Vagina (tissue), 2 donors: ENCODE measurements around the gene MAPK8IP2. TPM values are rescaled to one million over a fixed set of nuclear protein-coding genes. Genes with fewer than 3 reads are reported as not detected.
"Not testable (repeated sequence)": the region's sequence is repeated elsewhere in the genome, so short reads cannot be mapped to it uniquely, and the experiment has no call there.

Source experiments
- DNase-seq, 2 donors: peaks; one replicate each; pipeline ENCODE4 v3.0.0-alpha.2; 2017; ENCODE audit errors: extremely low spot score in 2 of 2
- H3K27ac ChIP-seq: fragments of 200-600 bp; sonication (generic); one replicate; pipeline ENCODE4 v1.5.1; 2019
- H3K27me3 ChIP-seq: fragments of 200-600 bp; sonication (generic); one replicate; pipeline ENCODE4 v1.5.1; 2019
- H3K36me3 ChIP-seq, 2 donors: fragments of 200-600 bp; sonication (generic); one replicate each; pipeline ENCODE4 v1.5.1; 2017 to 2019
- H3K4me1 ChIP-seq: fragments of 200-600 bp; sonication (generic); one replicate; pipeline ENCODE4 v1.5.1; 2019
- H3K4me3 ChIP-seq, 2 donors: fragments of 200-600 bp; sonication (generic); 1 replicate in 1 of 2; 2 replicates in 1 of 2; pipeline ENCODE4 v1.5.1; 2016 to 2019
- H3K9me3 ChIP-seq: fragments of 200-600 bp; sonication (generic); one replicate; pipeline ENCODE4 v1.5.1; 2019
- CTCF ChIP-seq, 3 experiments: fragments of 450-650 bp in 2 of 3; fragments of 200-600 bp in 1 of 3; sonication (generic) in 1 of 3; IDR thresholded peaks; one replicate each; pipeline ENCODE4 v1.5.1; 2017 to 2019; ENCODE audit warnings: antibody characterized with exemption in 3 of 3, mild to moderate bottlenecking in 2 of 3, moderate library complexity in 2 of 3
- POLR2A ChIP-seq, 2 donors: fragments of 450-650 bp; IDR thresholded peaks; one replicate each; pipeline ENCODE4 v1.6.1; 2017; ENCODE audit warnings: antibody characterized with exemption in 2 of 2, mild to moderate bottlenecking in 2 of 2, moderate library complexity in 2 of 2
- POLR2AphosphoS5 ChIP-seq, 2 donors: sonication (generic); formaldehyde crosslinking; IDR thresholded peaks; one replicate each; pipeline ENCODE4 v1.9.0; 2017; ENCODE audit warnings: antibody characterized with exemption in 2 of 2, mild to moderate bottlenecking in 2 of 2, low read depth in 1 of 2; ENCODE audit not compliant: insufficient read depth in 1 of 2
- intact Hi-C: fragments of 100-400 bp; cut with DNase I; formaldehyde crosslinking; loops from one replicate; pipeline ENCODE4 v1.15.1; 2023
- total RNA-seq: library from RNA; depleted of rRNA; stranded (reverse); fragments of >200 nt; gene quantifications from one replicate; pipeline ENCODE4 v1.2.3, GENCODE V29; 2016

Gene MAPK8IP2
- total RNA-seq, 1 donor from 2014 or later, result 3.2 TPM

- H3K27me3 ChIP-seq, result no peaks in the 10 kb centered on the region
- TF ChIP-seq POLR2AphosphoS5 (IDR thresholded peaks at IDR 0.05; ENCODE audit: insufficient read depth in 1 of 2, low read depth in 1 of 2) (no peak), CTCF (IDR thresholded peaks at IDR 0.05) (no peak), POLR2A (IDR thresholded peaks at IDR 0.05) (no peak)
- H3K4me1 ChIP-seq, result no peaks in the 10 kb centered on the region
Observed at GRCh38 chr22:50606946-50607658, 6.5 kb downstream of the MAPK8IP2 start.

DNA sequence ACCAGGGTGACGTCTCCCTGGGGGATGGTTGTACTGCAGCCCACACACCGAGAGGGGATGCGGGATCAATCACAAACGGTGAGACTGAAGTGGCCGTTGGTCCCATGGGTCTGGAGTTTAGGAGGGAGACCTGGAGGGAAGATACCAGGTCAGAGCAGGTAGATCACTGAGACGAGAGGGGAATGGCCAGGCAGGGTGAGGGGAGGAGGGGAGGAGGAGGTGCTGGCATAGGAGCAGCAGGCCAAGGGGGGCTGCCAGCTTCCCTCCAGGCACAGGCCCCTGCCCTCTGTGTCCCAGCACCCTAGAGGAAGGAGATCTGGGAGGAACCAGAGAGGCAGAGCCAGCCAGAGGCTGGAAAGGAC, 7.0 kb downstream of the MAPK8IP2 start:
- DNase-seq, result no peak
- Histone ChIP-seq H3K4me3 (no peak overlapping the region), H3K27ac (no peak overlapping the region), H3K4me1 (no peaks in the 10 kb centered on the region), H3K27me3 (no peaks in the 10 kb centered on the region), H3K9me3 (no peaks in the 10 kb centered on the region), H3K36me3 (no peaks in the 10 kb centered on the region)
- TF ChIP-seq POLR2A (IDR thresholded peaks at IDR 0.05), result no peak
- no peak for TF ChIP-seq CTCF (IDR thresholded peaks at IDR 0.05)
- TF ChIP-seq POLR2AphosphoS5 (IDR thresholded peaks at IDR 0.05; ENCODE audit: insufficient read depth in 1 of 2, low read depth in 1 of 2), result no peak
- intact Hi-C loops, result no loop called here

More at GRCh38 chr22:50606946-50607658, 6.5 kb downstream of the MAPK8IP2 start:
- intact Hi-C loops, result no loop called here
- no peaks in the 10 kb centered on the region for H3K36me3 ChIP-seq
- no peak overlapping the region for H3K27ac ChIP-seq
- no peaks in the 10 kb centered on the region for H3K9me3 ChIP-seq
- no peak for DNase-seq
- H3K4me3 ChIP-seq, result no peak overlapping the region

DNA sequence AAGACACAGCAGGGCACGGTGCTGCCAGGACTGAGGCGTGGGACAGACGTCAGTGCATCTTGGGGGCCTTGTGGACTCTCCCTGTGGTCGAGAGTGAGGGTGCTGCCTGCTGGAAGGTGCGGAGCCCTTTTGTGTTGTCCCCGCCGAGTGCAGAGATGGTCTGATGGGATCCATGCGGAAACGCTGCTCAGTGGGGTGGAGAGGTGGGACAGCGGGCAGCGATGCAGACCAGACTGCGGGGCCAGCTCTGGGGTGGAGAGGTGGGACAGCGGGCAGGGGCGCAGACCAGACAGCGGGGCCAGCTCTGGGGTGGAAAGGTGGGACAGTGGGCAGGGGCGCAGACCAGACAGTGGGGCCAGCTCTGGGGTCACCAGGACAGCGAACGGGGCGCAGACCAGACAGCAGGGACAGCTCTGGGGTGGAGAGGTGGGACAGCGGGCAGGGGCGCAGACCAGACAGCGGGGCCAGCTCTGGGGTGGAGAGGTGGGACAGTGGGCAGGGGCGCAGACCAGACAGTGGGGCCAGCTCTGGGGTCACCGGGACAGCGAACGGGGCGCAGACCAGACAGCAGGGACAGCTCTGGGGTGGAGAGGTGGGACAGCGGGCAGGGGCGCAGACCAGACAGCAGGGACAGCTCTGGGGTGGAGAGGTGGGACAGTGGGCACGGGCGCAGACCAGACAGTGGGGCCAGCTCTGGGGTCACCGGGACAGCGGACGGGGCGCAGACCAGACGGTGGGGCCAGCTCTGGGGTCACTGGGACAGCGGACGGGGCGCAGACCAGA, 7.7 kb downstream of the MAPK8IP2 start:
- H3K9me3 ChIP-seq, intact Hi-C loops, H3K4me1 ChIP-seq, DNase-seq, H3K27ac ChIP-seq, H3K4me3 ChIP-seq, H3K36me3 ChIP-seq, H3K27me3 ChIP-seq: not testable (repeated sequence)

- intact Hi-C loops, result no loop called here
- H3K27ac ChIP-seq, result no peak overlapping the region
- H3K4me1 ChIP-seq, result no peaks in the 10 kb centered on the region
- TF ChIP-seq POLR2AphosphoS5 (IDR thresholded peaks at IDR 0.05; ENCODE audit: insufficient read depth in 1 of 2, low read depth in 1 of 2) (no peak), CTCF (IDR thresholded peaks at IDR 0.05) (no peak), POLR2A (IDR thresholded peaks at IDR 0.05) (no peak)
- H3K36me3 ChIP-seq, result no peaks in the 10 kb centered on the region
- H3K4me3 ChIP-seq, result no peak overlapping the region
- no peaks in the 10 kb centered on the region for H3K9me3 ChIP-seq
- no peak for DNase-seq
- no peaks in the 10 kb centered on the region for H3K27me3 ChIP-seq
Observed at GRCh38 chr22:50608996-50609395, 8.4 kb downstream of the MAPK8IP2 start.

DNA sequence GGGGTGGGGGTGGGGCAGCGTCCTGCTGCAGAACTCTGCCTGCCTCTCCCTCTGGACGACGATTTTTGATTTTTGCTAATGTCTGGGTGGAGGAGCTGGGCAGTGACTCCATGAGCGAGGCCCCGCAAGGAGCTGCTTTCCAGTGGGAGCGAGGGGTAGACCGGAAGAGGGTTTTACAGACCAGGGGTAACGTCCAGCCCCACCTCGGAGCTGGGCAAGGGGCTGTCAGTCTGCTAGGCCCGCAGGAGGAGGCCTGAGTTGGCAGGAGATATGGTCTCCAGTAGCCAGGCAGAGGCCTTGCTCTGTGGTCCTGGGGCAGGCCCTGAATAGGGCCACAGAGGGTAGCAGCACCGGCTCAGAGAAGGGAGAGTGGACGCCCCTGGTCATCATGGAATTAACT, 9.0 kb downstream of the MAPK8IP2 start:
- Histone ChIP-seq H3K9me3 (no peaks in the 10 kb centered on the region), H3K4me1 (no peaks in the 10 kb centered on the region), H3K36me3 (no peaks in the 10 kb centered on the region), H3K4me3 (no peak overlapping the region), H3K27ac (no peak overlapping the region), H3K27me3 (no peaks in the 10 kb centered on the region)
- no peak for DNase-seq
- no peak for TF ChIP-seq CTCF (IDR thresholded peaks at IDR 0.05)
- no peak for TF ChIP-seq POLR2AphosphoS5 (IDR thresholded peaks at IDR 0.05; ENCODE audit: insufficient read depth in 1 of 2, low read depth in 1 of 2)
- no peak for TF ChIP-seq POLR2A (IDR thresholded peaks at IDR 0.05)
- intact Hi-C loops, result no loop called here
